ENCODE results near the gene ABCA2. TPM values are rescaled to one million over a fixed set of nuclear protein-coding genes. Genes with fewer than 3 reads are reported as not detected.

The ABCA2 gene
- total and polyA plus RNA-seq, 9 of the 15 experiments (the other 6 are each of a cell fraction or from before 2014, with no cell fraction given), result 0.69 to 16.3 (median 6.1) TPM; not detected in 2

- in situ Hi-C loops (cut with MboI) (no loop called here), intact Hi-C loops (cut with micrococcal nuclease) (no loop called here)
- H2AFZ ChIP-seq (ENCODE audit: low read depth, low read length), result no peak overlapping the region
- no peaks in the 10 kb centered on the region for H3K9me3 ChIP-seq (replicated peaks; ENCODE audit: control insufficient read depth, insufficient read depth, low read depth, low read length)
- H3K79me2 ChIP-seq (ENCODE audit: control insufficient read depth, insufficient read depth, low read length), result peaks cover 20% of the 10 kb centered on the region
- H3K9ac ChIP-seq (ENCODE audit: insufficient read depth in 1 of 2, low read depth in 2 of 2, low read length in 2 of 2), result no peak overlapping the region
- H3K36me3 ChIP-seq (ENCODE audit: control insufficient read depth, insufficient read depth, low read length), result peaks cover 41% of the 10 kb centered on the region; the same call in 2 of the 3 replicates
- ChIA-PET CTCF (ENCODE audit: low intra/inter-chr PET ratio) (interaction anchor here (0.6 kb wide), 1 partner anchor 118 kb away, joined by 3 read pairs; no protein-coding TSS in a partner anchor), POLR2A (interaction anchor here (1.1 kb wide), 1 partner anchor 9 kb away, joined by 5 read pairs; no protein-coding TSS in a partner anchor)
- WGBS (ENCODE audit: insufficient coverage, low coverage, missing lambda C conversion rate), result 47% methylated on average over 39 of the region's 55 CpGs
- no TSS peak for BruUV-seq (replicated peaks)
- ATAC-seq (peak; percentile 54), FAIRE-seq (peak; percentile 35), DNase-seq (ENCODE audit: extremely low read depth in 1 of 4, low spot score in 3 of 4) (peak in 3 of 4 experiments; percentile 44 to 62 (median 56))
- H3K4me2 ChIP-seq (ENCODE audit: insufficient read depth, low read length), result no peak overlapping the region
- H3K4me3 ChIP-seq, result no peak overlapping the region
- H3K4me1 ChIP-seq (replicated peaks in 1 of 2; ENCODE audit: control insufficient read depth in 2 of 2, insufficient read depth in 2 of 2, low read length in 2 of 2), result peaks cover 15 to 53% of the 10 kb centered on the region in 2 experiments; a peak in 4 of 5 replicates
- no peaks in the 10 kb centered on the region for H3K27me3 ChIP-seq (ENCODE audit: control insufficient read depth in 2 of 2, insufficient read depth in 2 of 2, low read length in 2 of 2)
- H4K20me1 ChIP-seq (replicated peaks; ENCODE audit: control insufficient read depth, insufficient read depth, low read length), result peaks cover 20% of the 10 kb centered on the region
- no peak overlapping the region for H3K27ac ChIP-seq (ENCODE audit: extremely low read depth, low read depth, low read length)
- H3K9me1 ChIP-seq (ENCODE audit: control insufficient read depth, insufficient read depth, low read length), result peaks cover 8% of the 10 kb centered on the region
- TF ChIP-seq POLR2B (IDR thresholded peaks at IDR 0.05; ENCODE audit: low read depth, partially characterized antibody) (peak; percentile 32), RB1 (IDR thresholded peaks at IDR 0.05; ENCODE audit: low read depth) (peak; percentile 72; the same call in 1 of the 2 replicates), E2F6 (IDR thresholded peaks at IDR 0.05; ENCODE audit: borderline replicate concordance in 1 of 2, extremely low read depth in 1 of 2, insufficient read depth in 1 of 2, insufficient read length in 1 of 2, low read depth in 1 of 2, low read length in 1 of 2, poor library complexity in 1 of 2, severe bottlenecking in 1 of 2) (peak in 1 of 2 experiments; percentile 55), POLR2G (IDR thresholded peaks at IDR 0.05; ENCODE audit: low read depth, low read length) (peak; percentile 20; the same call in 1 of the 2 replicates), NR3C1 (CRISPR knock-in tag; IDR thresholded peaks at IDR 0.05) (no peak), ATF1 (CRISPR knock-in tag; IDR thresholded peaks at IDR 0.05) (no peak), ATF1 (tag; IDR thresholded peaks at IDR 0.05) (0 out of 2 replicates have a peak, but pooled peaks have one; percentile 9), SMC3 (conservative IDR thresholded peaks at IDR 0.05; ENCODE audit: insufficient read depth, low read depth, low read length) (peak; percentile 74), ZBTB40 (IDR thresholded peaks at IDR 0.05) (no peak), ZBTB40 (CRISPR knock-in tag; IDR thresholded peaks at IDR 0.05) (no peak), ZNF589 (CRISPR knock-in tag; IDR thresholded peaks at IDR 0.05; ENCODE audit: low read depth) (no peak)
Measured at GRCh38 chr9:137064027-137064879, 36.2 kb upstream of the ABCA2 start.
